Vagina (tissue), 2 donors: ENCODE data around the gene ARHGEF16. TPM values are rescaled to one million over a fixed set of nuclear protein-coding genes. Genes with fewer than 3 reads are reported as not detected.

ENCODE experiments used
- DNase-seq, 2 donors: peaks; one replicate each; pipeline ENCODE4 v3.0.0-alpha.2; 2017; ENCODE audit errors: extremely low spot score in 2 of 2
- H3K27ac ChIP-seq: fragments of 200-600 bp; sonication (generic); one replicate; pipeline ENCODE4 v1.5.1; 2019
- H3K27me3 ChIP-seq: fragments of 200-600 bp; sonication (generic); one replicate; pipeline ENCODE4 v1.5.1; 2019
- H3K36me3 ChIP-seq, 2 donors: fragments of 200-600 bp; sonication (generic); one replicate each; pipeline ENCODE4 v1.5.1; 2017 to 2019
- H3K4me1 ChIP-seq: fragments of 200-600 bp; sonication (generic); one replicate; pipeline ENCODE4 v1.5.1; 2019
- H3K4me3 ChIP-seq, 2 donors: fragments of 200-600 bp; sonication (generic); 1 replicate in 1 of 2; 2 replicates in 1 of 2; pipeline ENCODE4 v1.5.1; 2016 to 2019
- H3K9me3 ChIP-seq: fragments of 200-600 bp; sonication (generic); one replicate; pipeline ENCODE4 v1.5.1; 2019
- POLR2A ChIP-seq, 2 donors: fragments of 450-650 bp; IDR thresholded peaks; one replicate each; pipeline ENCODE4 v1.6.1; 2017; ENCODE audit warnings: antibody characterized with exemption in 2 of 2, mild to moderate bottlenecking in 2 of 2, moderate library complexity in 2 of 2
- POLR2AphosphoS5 ChIP-seq, 2 donors: sonication (generic); formaldehyde crosslinking; IDR thresholded peaks; one replicate each; pipeline ENCODE4 v1.9.0; 2017; ENCODE audit warnings: antibody characterized with exemption in 2 of 2, mild to moderate bottlenecking in 2 of 2, low read depth in 1 of 2; ENCODE audit not compliant: insufficient read depth in 1 of 2
- intact Hi-C: fragments of 100-400 bp; cut with DNase I; formaldehyde crosslinking; loops from one replicate; pipeline ENCODE4 v1.15.1; 2023
- total RNA-seq: library from RNA; depleted of rRNA; stranded (reverse); fragments of >200 nt; gene quantifications from one replicate; pipeline ENCODE4 v1.2.3, GENCODE V29; 2016
- TF ChIP-seq, protein P1 (sequence below), 3 experiments: fragments of 450-650 bp in 2 of 3; fragments of 200-600 bp in 1 of 3; sonication (generic) in 1 of 3; IDR thresholded peaks; one replicate each; pipeline ENCODE4 v1.5.1; 2017 to 2019; ENCODE audit warnings: antibody characterized with exemption in 3 of 3, mild to moderate bottlenecking in 2 of 3, moderate library complexity in 2 of 3

ARHGEF16 gene
- total RNA-seq, 1 donor from 2014 or later = 6.4 TPM

DNA sequence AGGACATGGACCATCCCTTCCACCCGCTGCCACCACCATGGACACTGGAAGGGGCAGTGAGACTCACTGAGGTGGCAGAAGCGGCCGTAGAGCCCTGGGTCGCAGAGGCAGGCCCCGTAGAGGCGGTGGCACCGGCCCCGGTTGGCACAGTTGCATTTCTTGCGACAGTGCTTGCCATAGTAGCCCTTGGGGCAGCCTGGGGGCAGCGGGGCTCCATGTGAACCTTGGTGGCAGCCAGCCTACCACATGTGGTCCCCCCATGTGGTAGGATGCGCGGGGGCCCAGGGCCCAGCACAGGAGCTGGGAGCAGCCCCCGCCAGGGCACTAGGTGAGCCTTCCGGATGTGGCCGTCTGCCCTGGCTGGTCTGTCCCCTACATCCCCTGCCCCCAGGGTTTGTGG is 51.6 kb downstream of the ARHGEF16 start:
- H3K9me3 ChIP-seq = no peaks in the 10 kb centered on the region
- H3K36me3 ChIP-seq = no peaks in the 10 kb centered on the region
- no peak overlapping the region for H3K4me3 ChIP-seq
- peaks cover 21% of the 10 kb centered on the region for H3K4me1 ChIP-seq
- intact Hi-C loops = no loop called here
- peak overlapping the region; percentile 81 for H3K27ac ChIP-seq
- no peak for TF ChIP-seq POLR2AphosphoS5 (IDR thresholded peaks at IDR 0.05; ENCODE audit: insufficient read depth in 1 of 2, low read depth in 1 of 2)
- TF ChIP-seq, protein P1, sequence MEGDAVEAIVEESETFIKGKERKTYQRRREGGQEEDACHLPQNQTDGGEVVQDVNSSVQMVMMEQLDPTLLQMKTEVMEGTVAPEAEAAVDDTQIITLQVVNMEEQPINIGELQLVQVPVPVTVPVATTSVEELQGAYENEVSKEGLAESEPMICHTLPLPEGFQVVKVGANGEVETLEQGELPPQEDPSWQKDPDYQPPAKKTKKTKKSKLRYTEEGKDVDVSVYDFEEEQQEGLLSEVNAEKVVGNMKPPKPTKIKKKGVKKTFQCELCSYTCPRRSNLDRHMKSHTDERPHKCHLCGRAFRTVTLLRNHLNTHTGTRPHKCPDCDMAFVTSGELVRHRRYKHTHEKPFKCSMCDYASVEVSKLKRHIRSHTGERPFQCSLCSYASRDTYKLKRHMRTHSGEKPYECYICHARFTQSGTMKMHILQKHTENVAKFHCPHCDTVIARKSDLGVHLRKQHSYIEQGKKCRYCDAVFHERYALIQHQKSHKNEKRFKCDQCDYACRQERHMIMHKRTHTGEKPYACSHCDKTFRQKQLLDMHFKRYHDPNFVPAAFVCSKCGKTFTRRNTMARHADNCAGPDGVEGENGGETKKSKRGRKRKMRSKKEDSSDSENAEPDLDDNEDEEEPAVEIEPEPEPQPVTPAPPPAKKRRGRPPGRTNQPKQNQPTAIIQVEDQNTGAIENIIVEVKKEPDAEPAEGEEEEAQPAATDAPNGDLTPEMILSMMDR (IDR thresholded peaks at IDR 0.05) = no peak
- TF ChIP-seq POLR2A (IDR thresholded peaks at IDR 0.05) = no peak
- no peak for DNase-seq
- no peaks in the 10 kb centered on the region for H3K27me3 ChIP-seq

DNA sequence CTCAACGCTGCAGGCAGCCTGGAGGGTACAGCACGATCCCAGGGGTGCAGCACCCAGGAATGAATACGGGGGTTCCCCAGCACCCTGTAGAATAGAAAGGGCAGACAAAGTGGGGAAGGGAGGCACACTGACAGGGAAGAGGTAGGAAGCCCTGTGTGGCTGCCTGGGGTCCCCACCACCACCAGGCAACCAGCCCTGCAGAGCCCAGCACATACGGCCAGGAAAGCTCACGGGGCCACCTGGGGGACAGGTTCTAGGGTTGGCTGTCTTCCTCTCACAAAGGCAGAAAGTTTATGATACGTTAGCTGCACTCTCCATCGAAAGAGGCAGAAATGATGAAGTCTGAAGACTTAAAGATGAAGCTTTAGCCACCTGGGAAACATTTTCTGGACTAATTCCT is 52.5 kb downstream of the ARHGEF16 start:
- Histone ChIP-seq H3K4me3 (no peak overlapping the region), H3K27me3 (no peaks in the 10 kb centered on the region), H3K4me1 (peaks cover 21% of the 10 kb centered on the region), H3K9me3 (no peaks in the 10 kb centered on the region), H3K27ac (no peak overlapping the region), H3K36me3 (no peaks in the 10 kb centered on the region)
- TF ChIP-seq POLR2AphosphoS5 (IDR thresholded peaks at IDR 0.05; ENCODE audit: insufficient read depth in 1 of 2, low read depth in 1 of 2) (no peak), POLR2A (IDR thresholded peaks at IDR 0.05) (no peak)
- TF ChIP-seq, protein P1 (IDR thresholded peaks at IDR 0.05) = no peak
- DNase-seq = no peak
- intact Hi-C loops = no loop called here

DNA sequence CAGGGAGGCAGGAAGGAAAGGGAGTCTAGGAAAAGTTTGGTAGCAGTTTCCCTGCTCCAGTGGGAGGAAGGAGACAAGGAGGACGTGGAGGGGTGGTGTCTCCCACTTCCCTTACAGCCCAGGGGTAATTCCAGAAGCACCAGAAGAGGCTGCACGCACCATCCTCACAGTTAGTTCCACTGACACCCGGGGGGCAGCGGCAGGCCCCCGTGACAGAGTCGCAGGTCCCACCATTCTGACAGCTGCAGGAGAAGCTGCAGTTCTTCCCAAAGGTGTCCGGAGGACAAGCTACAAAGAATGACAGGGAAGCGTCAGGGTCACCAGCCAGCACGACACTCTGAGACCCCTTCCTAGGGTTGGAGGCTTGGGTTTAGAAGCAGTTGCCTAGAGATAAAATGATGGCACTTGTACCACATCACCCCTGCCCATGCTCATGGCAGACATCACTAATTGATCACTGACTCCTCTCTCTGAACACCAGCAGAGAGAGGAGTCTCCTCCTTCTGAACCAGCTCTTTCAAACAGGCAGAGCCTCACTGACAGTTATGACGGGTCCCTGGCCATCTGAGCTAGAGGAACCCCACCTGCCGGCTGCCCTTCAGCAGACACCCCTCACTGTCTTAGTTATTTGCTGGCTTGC is 53.3 kb downstream of the ARHGEF16 start:
- H3K27me3 ChIP-seq = no peaks in the 10 kb centered on the region
- H3K4me1 ChIP-seq = peaks cover 21% of the 10 kb centered on the region
- no peak for TF ChIP-seq POLR2A (IDR thresholded peaks at IDR 0.05)
- TF ChIP-seq, protein P1 (IDR thresholded peaks at IDR 0.05) = no peak
- TF ChIP-seq POLR2AphosphoS5 (IDR thresholded peaks at IDR 0.05; ENCODE audit: insufficient read depth in 1 of 2, low read depth in 1 of 2) = no peak
- intact Hi-C loops = no loop called here
- no peak overlapping the region for H3K27ac ChIP-seq
- no peaks in the 10 kb centered on the region for H3K9me3 ChIP-seq
- no peaks in the 10 kb centered on the region for H3K36me3 ChIP-seq
- no peak overlapping the region for H3K4me3 ChIP-seq
- DNase-seq = no peak

DNA sequence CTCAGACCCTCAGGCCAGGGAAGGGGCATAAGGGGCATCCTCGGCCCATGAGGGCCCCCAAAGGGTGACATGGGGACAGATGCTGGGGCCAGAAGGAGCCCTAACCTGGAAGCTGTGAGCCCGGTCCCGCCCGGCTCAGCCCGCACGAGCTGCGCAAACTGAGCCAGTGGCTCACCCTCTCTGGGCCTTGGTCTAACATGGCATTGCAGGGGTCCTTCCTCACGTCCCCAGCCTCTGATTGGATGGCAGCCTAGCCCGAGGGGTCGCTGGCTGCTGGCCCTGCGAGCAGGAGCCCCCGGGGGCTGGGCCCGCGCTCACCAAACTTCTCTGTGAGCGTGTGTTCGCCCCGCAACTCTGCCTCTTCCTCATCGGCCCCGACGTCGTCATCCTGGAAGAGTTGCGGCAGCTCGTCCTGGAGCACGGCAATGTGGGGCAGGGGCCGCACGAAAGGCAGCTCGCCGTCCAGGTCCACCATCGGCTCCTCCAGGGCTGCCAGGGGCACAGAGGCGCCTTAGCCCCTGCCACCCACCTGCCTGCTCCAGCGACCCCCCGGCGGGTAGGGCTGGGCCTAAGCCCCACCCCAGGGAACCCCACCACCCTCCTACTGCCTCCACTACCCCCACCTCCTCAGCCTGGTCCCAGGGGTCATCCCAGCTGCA is 54.4 kb downstream of the ARHGEF16 start:
- H3K9me3 ChIP-seq = no peaks in the 10 kb centered on the region
- TF ChIP-seq POLR2AphosphoS5 (IDR thresholded peaks at IDR 0.05; ENCODE audit: insufficient read depth in 1 of 2, low read depth in 1 of 2) (no peak), POLR2A (IDR thresholded peaks at IDR 0.05) (no peak)
- TF ChIP-seq, protein P1 (IDR thresholded peaks at IDR 0.05) = no peak
- H3K27ac ChIP-seq = no peak overlapping the region
- H3K27me3 ChIP-seq = no peaks in the 10 kb centered on the region
- no peak for DNase-seq
- peaks cover 18% of the 10 kb centered on the region for H3K4me1 ChIP-seq
- no peak overlapping the region for H3K4me3 ChIP-seq
- H3K36me3 ChIP-seq = peaks cover 0 to 5% of the 10 kb centered on the region in 2 donors
- intact Hi-C loops = no loop called here

DNA sequence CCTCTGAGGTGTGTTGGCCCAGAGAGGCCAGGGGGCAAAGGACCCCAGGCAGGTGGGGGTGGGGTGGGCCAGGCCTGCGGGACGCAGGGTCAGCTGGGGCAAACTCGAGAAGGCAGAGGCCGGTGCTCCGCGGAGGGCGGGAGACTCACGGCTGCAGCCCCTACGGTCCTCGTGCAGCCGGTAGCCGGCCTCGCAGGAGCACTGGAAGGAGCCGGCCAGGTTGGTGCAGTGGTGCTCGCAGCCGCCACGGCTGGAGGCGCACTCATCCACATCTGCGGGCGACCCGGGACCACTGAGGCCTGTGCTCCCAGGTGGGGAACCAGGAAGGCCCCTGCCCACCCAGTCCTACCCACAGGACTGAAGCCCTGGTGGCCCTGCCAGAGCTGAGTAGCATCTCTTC is 55.3 kb downstream of the ARHGEF16 start:
- intact Hi-C loops = no loop called here
- Histone ChIP-seq H3K4me1 (peaks cover 11% of the 10 kb centered on the region), H3K36me3 (peaks cover 0 to 5% of the 10 kb centered on the region in 2 donors), H3K4me3 (no peak overlapping the region), H3K27me3 (no peaks in the 10 kb centered on the region), H3K9me3 (no peaks in the 10 kb centered on the region), H3K27ac (no peak overlapping the region)
- TF ChIP-seq, protein P1 (IDR thresholded peaks at IDR 0.05) = no peak
- TF ChIP-seq POLR2AphosphoS5 (IDR thresholded peaks at IDR 0.05; ENCODE audit: insufficient read depth in 1 of 2, low read depth in 1 of 2) = no peak
- no peak for TF ChIP-seq POLR2A (IDR thresholded peaks at IDR 0.05)
- DNase-seq = no peak
